ENCODE measurements around the gene AVP.

DNA sequence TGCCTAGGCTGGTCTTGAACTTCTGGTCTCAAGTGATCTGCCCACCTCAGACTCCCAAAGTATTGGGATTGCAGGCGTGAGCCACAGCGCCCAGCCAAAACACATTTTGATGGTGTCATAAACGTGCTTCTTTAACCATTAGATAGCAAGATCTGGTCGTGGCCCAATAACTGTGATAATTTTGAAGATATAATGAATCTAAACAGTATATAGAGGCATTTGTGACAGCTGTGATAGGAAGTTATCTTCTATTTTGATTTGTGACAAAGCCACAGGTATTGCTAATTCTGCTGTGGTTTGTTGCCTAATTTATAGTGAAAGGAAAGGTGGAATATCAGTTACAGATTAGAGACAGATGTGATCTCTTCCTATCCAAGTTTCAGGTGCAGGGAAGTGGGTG lies 13.8 kb downstream of the AVP start:
- TF ChIP-seq CTCF (IDR thresholded peaks at IDR 0.05) (no peak), POLR2A (IDR thresholded peaks at IDR 0.05) (no peak)

All from body of pancreas (tissue), 4 donors.